ENCODE results near the gene P2RY2.

The P2RY2 gene

DNA sequence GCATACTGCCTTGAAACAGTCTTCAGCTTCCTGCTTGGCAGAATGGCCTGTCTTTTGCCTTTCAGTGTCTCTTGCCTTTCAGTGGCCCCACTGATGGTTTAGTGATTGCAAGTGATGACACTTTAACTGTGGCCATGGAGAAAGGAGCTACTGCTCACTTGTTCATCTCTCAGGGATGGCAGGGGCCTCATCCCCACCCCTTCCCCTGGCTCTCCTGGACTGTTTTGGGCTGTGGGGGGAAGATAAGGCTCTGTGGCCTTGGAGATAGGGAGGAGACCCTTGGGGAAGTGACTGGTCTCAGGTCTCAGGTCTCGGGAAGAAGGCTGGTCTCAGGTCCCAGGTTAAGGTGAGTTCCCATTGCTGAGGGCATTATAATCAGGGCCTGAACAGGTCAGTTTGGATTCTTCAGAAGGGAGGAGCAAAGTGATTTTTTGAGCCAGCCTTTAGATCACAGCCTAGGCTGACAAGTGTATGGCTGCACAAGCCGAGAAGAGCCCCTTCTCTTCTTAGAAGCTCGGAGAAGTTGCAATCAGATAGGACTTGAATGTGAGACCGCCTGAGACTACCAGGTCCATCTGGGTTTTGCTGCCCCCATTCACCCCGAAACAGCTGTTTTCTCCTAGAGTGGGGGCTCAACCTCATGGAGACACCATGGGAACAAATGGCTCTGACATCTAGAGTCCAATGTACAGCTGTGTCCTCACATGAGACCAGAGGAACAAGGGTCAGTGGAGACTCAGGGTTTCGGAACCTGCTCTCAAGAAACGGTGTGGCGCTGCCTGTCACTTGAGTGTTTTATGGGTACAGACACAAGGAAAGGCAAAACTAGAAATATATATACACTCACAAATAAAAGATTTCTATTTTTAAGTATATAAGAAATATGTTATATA is 15.9 kb upstream of the P2RY2 start:
- H4K20me1 ChIP-seq (ENCODE audit: insufficient read depth, low read length): no peaks in the 10 kb centered on the region
- no peaks in the 10 kb centered on the region for H3K4me1 ChIP-seq (ENCODE audit: low read length)
- H3K4me2 ChIP-seq (ENCODE audit: low read length): no peak overlapping the region
- no peaks in the 10 kb centered on the region for H3K9me3 ChIP-seq (ENCODE audit: insufficient read depth, low read length)
- no peaks in the 10 kb centered on the region for H3K36me3 ChIP-seq (replicated peaks; ENCODE audit: low read depth, low read length)
- TF ChIP-seq EZH2phosphoT487 (IDR thresholded peaks at IDR 0.05; ENCODE audit: low read depth): no peak
- TF ChIP-seq, protein P1, sequence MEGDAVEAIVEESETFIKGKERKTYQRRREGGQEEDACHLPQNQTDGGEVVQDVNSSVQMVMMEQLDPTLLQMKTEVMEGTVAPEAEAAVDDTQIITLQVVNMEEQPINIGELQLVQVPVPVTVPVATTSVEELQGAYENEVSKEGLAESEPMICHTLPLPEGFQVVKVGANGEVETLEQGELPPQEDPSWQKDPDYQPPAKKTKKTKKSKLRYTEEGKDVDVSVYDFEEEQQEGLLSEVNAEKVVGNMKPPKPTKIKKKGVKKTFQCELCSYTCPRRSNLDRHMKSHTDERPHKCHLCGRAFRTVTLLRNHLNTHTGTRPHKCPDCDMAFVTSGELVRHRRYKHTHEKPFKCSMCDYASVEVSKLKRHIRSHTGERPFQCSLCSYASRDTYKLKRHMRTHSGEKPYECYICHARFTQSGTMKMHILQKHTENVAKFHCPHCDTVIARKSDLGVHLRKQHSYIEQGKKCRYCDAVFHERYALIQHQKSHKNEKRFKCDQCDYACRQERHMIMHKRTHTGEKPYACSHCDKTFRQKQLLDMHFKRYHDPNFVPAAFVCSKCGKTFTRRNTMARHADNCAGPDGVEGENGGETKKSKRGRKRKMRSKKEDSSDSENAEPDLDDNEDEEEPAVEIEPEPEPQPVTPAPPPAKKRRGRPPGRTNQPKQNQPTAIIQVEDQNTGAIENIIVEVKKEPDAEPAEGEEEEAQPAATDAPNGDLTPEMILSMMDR (IDR thresholded peaks at IDR 0.05; ENCODE audit: low read depth, low read length): no peak
- H2AFZ ChIP-seq (ENCODE audit: low read depth, low read length): no peak overlapping the region
- no peak overlapping the region for H3K4me3 ChIP-seq (ENCODE audit: low read length)
- H3K79me2 ChIP-seq (ENCODE audit: low read length): no peaks in the 10 kb centered on the region
- H3K27me3 ChIP-seq (ENCODE audit: low read depth, low read length): 0 out of 2 replicates have a peak, but pooled peaks cover 3% of the 10 kb centered on the region
- H3K27ac ChIP-seq (ENCODE audit: low read length): no peak overlapping the region
- H3K9ac ChIP-seq (ENCODE audit: low read length): no peak overlapping the region

- Histone ChIP-seq H3K9ac (ENCODE audit: low read length) (no peak overlapping the region), H3K27ac (ENCODE audit: low read length) (no peak overlapping the region), H3K36me3 (replicated peaks; ENCODE audit: low read depth, low read length) (no peaks in the 10 kb centered on the region), H2AFZ (ENCODE audit: low read depth, low read length) (no peak overlapping the region), H3K27me3 (ENCODE audit: low read depth, low read length) (0 out of 2 replicates have a peak, but pooled peaks cover 3% of the 10 kb centered on the region), H3K4me2 (ENCODE audit: low read length) (no peak overlapping the region), H4K20me1 (ENCODE audit: insufficient read depth, low read length) (no peaks in the 10 kb centered on the region), H3K4me1 (ENCODE audit: low read length) (no peaks in the 10 kb centered on the region), H3K9me3 (ENCODE audit: insufficient read depth, low read length) (no peaks in the 10 kb centered on the region), H3K79me2 (ENCODE audit: low read length) (no peaks in the 10 kb centered on the region), H3K4me3 (ENCODE audit: low read length) (no peak overlapping the region)
- TF ChIP-seq, protein P1 (IDR thresholded peaks at IDR 0.05; ENCODE audit: low read depth, low read length): no peak
- no peak for TF ChIP-seq EZH2phosphoT487 (IDR thresholded peaks at IDR 0.05; ENCODE audit: low read depth)
Observed at GRCh38 chr11:73203322-73203721, 14.8 kb upstream of the P2RY2 start.

GRCh38 chr11:73203790-73204189 is 14.3 kb upstream of the P2RY2 start:
- H3K4me1 ChIP-seq (ENCODE audit: low read length): no peaks in the 10 kb centered on the region
- H3K79me2 ChIP-seq (ENCODE audit: low read length): no peaks in the 10 kb centered on the region
- no peak overlapping the region for H3K4me2 ChIP-seq (ENCODE audit: low read length)
- 0 out of 2 replicates have a peak, but pooled peaks cover 3% of the 10 kb centered on the region for H3K27me3 ChIP-seq (ENCODE audit: low read depth, low read length)
- H3K4me3 ChIP-seq (ENCODE audit: low read length): no peak overlapping the region
- no peak overlapping the region for H2AFZ ChIP-seq (ENCODE audit: low read depth, low read length)
- H3K9ac ChIP-seq (ENCODE audit: low read length): no peak overlapping the region
- H3K36me3 ChIP-seq (replicated peaks; ENCODE audit: low read depth, low read length): no peaks in the 10 kb centered on the region
- TF ChIP-seq, protein P1 (IDR thresholded peaks at IDR 0.05; ENCODE audit: low read depth, low read length): no peak
- no peak for TF ChIP-seq EZH2phosphoT487 (IDR thresholded peaks at IDR 0.05; ENCODE audit: low read depth)
- no peaks in the 10 kb centered on the region for H4K20me1 ChIP-seq (ENCODE audit: insufficient read depth, low read length)
- no peak overlapping the region for H3K27ac ChIP-seq (ENCODE audit: low read length)
- H3K9me3 ChIP-seq (ENCODE audit: insufficient read depth, low read length): no peaks in the 10 kb centered on the region

GRCh38 chr11:73204711-73205121 is 13.4 kb upstream of the P2RY2 start:
- H3K9ac ChIP-seq (ENCODE audit: low read length): no peak overlapping the region
- H3K4me3 ChIP-seq (ENCODE audit: low read length): no peak overlapping the region
- 0 out of 2 replicates have a peak, but pooled peaks cover 3% of the 10 kb centered on the region for H3K27me3 ChIP-seq (ENCODE audit: low read depth, low read length)
- no peak overlapping the region for H3K4me2 ChIP-seq (ENCODE audit: low read length)
- no peak overlapping the region for H2AFZ ChIP-seq (ENCODE audit: low read depth, low read length)
- no peaks in the 10 kb centered on the region for H3K79me2 ChIP-seq (ENCODE audit: low read length)
- H3K9me3 ChIP-seq (ENCODE audit: insufficient read depth, low read length): no peaks in the 10 kb centered on the region
- no peaks in the 10 kb centered on the region for H4K20me1 ChIP-seq (ENCODE audit: insufficient read depth, low read length)
- H3K27ac ChIP-seq (ENCODE audit: low read length): no peak overlapping the region
- TF ChIP-seq, protein P1 (IDR thresholded peaks at IDR 0.05; ENCODE audit: low read depth, low read length): no peak
- TF ChIP-seq EZH2phosphoT487 (IDR thresholded peaks at IDR 0.05; ENCODE audit: low read depth): no peak
- H3K36me3 ChIP-seq (replicated peaks; ENCODE audit: low read depth, low read length): no peaks in the 10 kb centered on the region
- H3K4me1 ChIP-seq (ENCODE audit: low read length): no peaks in the 10 kb centered on the region
